GM12872 (cell line): ENCODE measurements around the gene MAGI2.

Experiments used
- TF ChIP-seq, protein P1 (sequence below): IDR thresholded peaks from 3 replicates; pipeline ENCODE4 v1.5.1; 2011; ENCODE audit warnings: low read depth, mild to moderate bottlenecking, low read length, moderate library complexity; ENCODE audit not compliant: insufficient read depth

Gene MAGI2

GRCh38 chr7:78111386-78111785, 1342.1 kb downstream of the MAGI2 start:
- TF ChIP-seq, protein P1, sequence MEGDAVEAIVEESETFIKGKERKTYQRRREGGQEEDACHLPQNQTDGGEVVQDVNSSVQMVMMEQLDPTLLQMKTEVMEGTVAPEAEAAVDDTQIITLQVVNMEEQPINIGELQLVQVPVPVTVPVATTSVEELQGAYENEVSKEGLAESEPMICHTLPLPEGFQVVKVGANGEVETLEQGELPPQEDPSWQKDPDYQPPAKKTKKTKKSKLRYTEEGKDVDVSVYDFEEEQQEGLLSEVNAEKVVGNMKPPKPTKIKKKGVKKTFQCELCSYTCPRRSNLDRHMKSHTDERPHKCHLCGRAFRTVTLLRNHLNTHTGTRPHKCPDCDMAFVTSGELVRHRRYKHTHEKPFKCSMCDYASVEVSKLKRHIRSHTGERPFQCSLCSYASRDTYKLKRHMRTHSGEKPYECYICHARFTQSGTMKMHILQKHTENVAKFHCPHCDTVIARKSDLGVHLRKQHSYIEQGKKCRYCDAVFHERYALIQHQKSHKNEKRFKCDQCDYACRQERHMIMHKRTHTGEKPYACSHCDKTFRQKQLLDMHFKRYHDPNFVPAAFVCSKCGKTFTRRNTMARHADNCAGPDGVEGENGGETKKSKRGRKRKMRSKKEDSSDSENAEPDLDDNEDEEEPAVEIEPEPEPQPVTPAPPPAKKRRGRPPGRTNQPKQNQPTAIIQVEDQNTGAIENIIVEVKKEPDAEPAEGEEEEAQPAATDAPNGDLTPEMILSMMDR = no peak

GRCh38 chr7:78103475-78103874, 1350.0 kb downstream of the MAGI2 start:
- TF ChIP-seq, protein P1 = no peak

- TF ChIP-seq, protein P1 = no peak
Measured at GRCh38 chr7:78101076-78101475, 1352.4 kb downstream of the MAGI2 start.

DNA sequence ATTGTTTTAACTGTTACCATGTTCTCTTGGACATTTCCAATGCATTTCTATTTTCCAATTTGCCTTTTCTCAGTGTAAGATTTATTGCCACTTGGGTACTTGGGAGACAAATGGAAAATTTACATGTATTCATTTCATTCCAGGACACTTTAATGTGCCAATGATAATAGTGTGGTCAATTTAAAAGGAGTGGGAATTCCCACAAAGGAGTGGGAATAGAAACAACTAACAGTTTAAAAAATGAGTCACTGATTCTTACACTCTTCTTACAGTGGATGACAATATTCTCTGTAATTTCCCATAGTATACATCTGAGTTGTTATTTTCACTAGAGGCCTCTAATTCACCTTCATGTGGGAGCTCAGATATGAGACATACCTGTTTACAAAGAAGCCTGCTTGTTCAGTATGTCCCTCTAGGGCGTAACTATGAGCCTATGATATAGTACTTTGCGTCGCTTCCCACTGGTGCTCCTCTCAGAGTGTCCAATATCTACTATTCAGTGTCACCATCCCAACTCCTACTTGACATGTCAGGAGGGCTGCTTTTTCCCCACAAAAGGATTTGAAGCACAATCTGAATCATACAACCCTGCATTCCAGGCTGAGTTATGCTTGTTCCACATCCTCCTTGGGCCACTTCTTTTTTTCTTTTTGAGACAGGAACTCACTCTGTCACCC, 1353.6 kb downstream of the MAGI2 start:
- TF ChIP-seq, protein P1 = no peak

DNA sequence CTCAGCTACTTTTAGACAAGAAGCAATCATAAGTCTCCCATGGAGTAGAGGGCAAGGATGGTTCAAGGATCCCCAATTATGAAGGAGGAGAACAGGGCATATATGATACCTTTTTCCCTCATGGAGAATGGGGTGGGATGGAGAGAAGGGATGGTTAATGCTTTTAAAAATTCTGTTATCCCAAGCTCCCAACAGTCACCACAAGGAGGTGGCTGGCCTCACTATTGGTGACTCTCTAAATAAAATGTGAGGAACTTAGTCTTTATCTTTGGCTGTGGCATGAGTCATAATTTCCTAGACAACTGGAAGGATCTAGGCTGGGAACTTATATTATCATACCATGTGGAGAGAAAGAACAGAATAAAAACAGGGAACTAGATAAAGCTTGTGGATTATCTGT, 1357.9 kb downstream of the MAGI2 start:
- TF ChIP-seq, protein P1 = no peak

DNA sequence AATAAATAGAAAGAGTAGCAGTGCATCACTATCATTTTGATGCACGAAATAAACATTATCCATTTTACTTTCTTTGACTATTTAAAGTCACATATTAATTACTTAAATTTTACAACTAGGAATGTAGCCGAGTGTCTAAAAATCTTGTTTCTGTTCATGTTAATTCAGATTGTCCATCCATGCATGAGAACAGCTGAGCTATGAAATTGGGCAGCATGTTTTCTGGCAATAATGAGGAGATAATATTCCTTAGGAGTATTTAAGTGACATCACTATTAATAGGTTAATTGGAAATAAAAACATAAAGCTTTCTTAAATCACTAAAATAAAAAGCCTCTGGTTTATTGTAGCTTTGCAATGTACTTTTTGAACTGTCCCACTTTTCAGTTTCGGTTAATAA, 1361.1 kb downstream of the MAGI2 start:
- TF ChIP-seq, protein P1 = no peak

- TF ChIP-seq, protein P1 = no peak
Measured at GRCh38 chr7:78090616-78091015, 1362.9 kb downstream of the MAGI2 start.
